Measurements from ENCODE around the gene VPS13C.

DNA sequence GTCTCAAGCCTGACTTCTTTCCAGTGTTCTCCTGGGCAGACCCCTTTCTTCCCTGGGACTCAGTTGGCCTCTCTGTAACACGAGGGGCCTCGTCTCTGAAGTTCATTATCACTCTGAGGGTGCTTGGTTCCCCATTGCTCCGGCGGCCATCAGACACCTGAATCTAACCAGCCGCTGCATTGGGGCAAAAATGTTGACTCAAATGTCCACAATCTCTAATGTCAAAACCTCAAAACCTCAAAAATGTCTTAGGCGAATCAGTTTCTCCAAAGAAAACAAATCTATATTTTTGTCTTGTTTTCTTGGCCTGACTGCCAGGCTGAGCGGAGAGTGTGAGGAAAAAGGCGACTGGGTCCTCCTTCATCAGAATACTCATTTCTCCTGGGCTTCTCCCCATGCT lies 220.7 kb downstream of the VPS13C start:
- TF ChIP-seq, protein P1, sequence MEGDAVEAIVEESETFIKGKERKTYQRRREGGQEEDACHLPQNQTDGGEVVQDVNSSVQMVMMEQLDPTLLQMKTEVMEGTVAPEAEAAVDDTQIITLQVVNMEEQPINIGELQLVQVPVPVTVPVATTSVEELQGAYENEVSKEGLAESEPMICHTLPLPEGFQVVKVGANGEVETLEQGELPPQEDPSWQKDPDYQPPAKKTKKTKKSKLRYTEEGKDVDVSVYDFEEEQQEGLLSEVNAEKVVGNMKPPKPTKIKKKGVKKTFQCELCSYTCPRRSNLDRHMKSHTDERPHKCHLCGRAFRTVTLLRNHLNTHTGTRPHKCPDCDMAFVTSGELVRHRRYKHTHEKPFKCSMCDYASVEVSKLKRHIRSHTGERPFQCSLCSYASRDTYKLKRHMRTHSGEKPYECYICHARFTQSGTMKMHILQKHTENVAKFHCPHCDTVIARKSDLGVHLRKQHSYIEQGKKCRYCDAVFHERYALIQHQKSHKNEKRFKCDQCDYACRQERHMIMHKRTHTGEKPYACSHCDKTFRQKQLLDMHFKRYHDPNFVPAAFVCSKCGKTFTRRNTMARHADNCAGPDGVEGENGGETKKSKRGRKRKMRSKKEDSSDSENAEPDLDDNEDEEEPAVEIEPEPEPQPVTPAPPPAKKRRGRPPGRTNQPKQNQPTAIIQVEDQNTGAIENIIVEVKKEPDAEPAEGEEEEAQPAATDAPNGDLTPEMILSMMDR (IDR thresholded peaks at IDR 0.05) = no peak
- TF ChIP-seq, protein P2, sequence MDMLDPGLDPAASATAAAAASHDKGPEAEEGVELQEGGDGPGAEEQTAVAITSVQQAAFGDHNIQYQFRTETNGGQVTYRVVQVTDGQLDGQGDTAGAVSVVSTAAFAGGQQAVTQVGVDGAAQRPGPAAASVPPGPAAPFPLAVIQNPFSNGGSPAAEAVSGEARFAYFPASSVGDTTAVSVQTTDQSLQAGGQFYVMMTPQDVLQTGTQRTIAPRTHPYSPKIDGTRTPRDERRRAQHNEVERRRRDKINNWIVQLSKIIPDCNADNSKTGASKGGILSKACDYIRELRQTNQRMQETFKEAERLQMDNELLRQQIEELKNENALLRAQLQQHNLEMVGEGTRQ (CRISPR knock-in tag; IDR thresholded peaks at IDR 0.05) = no peak
- TF ChIP-seq, protein P3, sequence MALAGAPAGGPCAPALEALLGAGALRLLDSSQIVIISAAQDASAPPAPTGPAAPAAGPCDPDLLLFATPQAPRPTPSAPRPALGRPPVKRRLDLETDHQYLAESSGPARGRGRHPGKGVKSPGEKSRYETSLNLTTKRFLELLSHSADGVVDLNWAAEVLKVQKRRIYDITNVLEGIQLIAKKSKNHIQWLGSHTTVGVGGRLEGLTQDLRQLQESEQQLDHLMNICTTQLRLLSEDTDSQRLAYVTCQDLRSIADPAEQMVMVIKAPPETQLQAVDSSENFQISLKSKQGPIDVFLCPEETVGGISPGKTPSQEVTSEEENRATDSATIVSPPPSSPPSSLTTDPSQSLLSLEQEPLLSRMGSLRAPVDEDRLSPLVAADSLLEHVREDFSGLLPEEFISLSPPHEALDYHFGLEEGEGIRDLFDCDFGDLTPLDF (CRISPR knock-in tag; IDR thresholded peaks at IDR 0.05) = no peak
- TF ChIP-seq, protein P4, sequence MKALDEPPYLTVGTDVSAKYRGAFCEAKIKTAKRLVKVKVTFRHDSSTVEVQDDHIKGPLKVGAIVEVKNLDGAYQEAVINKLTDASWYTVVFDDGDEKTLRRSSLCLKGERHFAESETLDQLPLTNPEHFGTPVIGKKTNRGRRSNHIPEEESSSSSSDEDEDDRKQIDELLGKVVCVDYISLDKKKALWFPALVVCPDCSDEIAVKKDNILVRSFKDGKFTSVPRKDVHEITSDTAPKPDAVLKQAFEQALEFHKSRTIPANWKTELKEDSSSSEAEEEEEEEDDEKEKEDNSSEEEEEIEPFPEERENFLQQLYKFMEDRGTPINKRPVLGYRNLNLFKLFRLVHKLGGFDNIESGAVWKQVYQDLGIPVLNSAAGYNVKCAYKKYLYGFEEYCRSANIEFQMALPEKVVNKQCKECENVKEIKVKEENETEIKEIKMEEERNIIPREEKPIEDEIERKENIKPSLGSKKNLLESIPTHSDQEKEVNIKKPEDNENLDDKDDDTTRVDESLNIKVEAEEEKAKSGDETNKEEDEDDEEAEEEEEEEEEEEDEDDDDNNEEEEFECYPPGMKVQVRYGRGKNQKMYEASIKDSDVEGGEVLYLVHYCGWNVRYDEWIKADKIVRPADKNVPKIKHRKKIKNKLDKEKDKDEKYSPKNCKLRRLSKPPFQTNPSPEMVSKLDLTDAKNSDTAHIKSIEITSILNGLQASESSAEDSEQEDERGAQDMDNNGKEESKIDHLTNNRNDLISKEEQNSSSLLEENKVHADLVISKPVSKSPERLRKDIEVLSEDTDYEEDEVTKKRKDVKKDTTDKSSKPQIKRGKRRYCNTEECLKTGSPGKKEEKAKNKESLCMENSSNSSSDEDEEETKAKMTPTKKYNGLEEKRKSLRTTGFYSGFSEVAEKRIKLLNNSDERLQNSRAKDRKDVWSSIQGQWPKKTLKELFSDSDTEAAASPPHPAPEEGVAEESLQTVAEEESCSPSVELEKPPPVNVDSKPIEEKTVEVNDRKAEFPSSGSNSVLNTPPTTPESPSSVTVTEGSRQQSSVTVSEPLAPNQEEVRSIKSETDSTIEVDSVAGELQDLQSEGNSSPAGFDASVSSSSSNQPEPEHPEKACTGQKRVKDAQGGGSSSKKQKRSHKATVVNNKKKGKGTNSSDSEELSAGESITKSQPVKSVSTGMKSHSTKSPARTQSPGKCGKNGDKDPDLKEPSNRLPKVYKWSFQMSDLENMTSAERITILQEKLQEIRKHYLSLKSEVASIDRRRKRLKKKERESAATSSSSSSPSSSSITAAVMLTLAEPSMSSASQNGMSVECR (CRISPR knock-in tag; IDR thresholded peaks at IDR 0.05; ENCODE audit: borderline replicate concordance) = no peak
- TF ChIP-seq CBFB (CRISPR knock-in tag; IDR thresholded peaks at IDR 0.05; ENCODE audit: low read depth) (no peak), SMAD3 (CRISPR knock-in tag; IDR thresholded peaks at IDR 0.05; ENCODE audit: borderline replicate concordance) (no peak)

Data from WTC11 (cell line).